DMS79 (cell line): ENCODE measurements around the gene CTRB1.
"Not testable (repeated sequence)": the region's sequence is repeated elsewhere in the genome, so short reads cannot be mapped to it uniquely, and the experiment has no call there.

Experiments used
- DNase-seq: peaks from one replicate; lab custom pipeline; 2025; lab: John Stamatoyannopoulos, UW

CTRB1 gene

GRCh38 chr16:75271441-75272096 lies 52.8 kb downstream of the CTRB1 start:
- no peak for DNase-seq

GRCh38 chr16:75272097-75272551 lies 53.3 kb downstream of the CTRB1 start:
- DNase-seq, result no peak

- DNase-seq, result not testable (repeated sequence)
These were observed 53.8 kb downstream of the CTRB1 start for GRCh38 chr16:75272629-75273028.

GRCh38 chr16:75273054-75273925 lies 54.5 kb downstream of the CTRB1 start:
- no peak for DNase-seq
